MCF 10A (cell line): ENCODE data around the gene SLC4A1AP. TPM values are rescaled to one million over a fixed set of nuclear protein-coding genes. Genes with fewer than 3 reads are reported as not detected.

Experiments used
- BruUV-seq: library from RNA; stranded (reverse); fragments of 400-500 nt; replicated peaks from 2 replicates; lab custom pipeline; 2021; lab: Mats Ljungman, UMichigan
- CTCF ChIA-PET: fragments of 300-600 bp; sonication (Branson Sonifier 250); formaldehyde crosslinking; extraction: SDS; loops from one replicate; lab custom pipeline; 2021; ENCODE audit warnings: antibody characterized with exemption, inconsistent platforms; lab: Yijun Ruan, JAX
- POLR2A ChIA-PET: fragments of 300-600, 350-650 bp; sonication (Branson Sonifier 250); formaldehyde crosslinking; extraction: SDS; loops from one replicate; lab custom pipeline; 2020; ENCODE audit warnings: antibody characterized with exemption, inconsistent platforms; lab: Yijun Ruan, JAX
- DNase-seq: peaks from one replicate; pipeline ENCODE4 v3.0.0-alpha.2; 2018; ENCODE audit not compliant: unreplicated experiment
- H3K27ac Mint-ChIP-seq: one replicate; pipeline ENCODE4 v1.8.0; 2022; ENCODE audit warnings: mild to moderate bottlenecking, low read depth, mixed read lengths; ENCODE audit not compliant: unreplicated experiment
- H3K27me3 Mint-ChIP-seq: one replicate; pipeline ENCODE4 v1.8.0; 2022; ENCODE audit warnings: mixed read lengths; ENCODE audit not compliant: insufficient read depth, unreplicated experiment
- H3K36me3 Mint-ChIP-seq: one replicate; pipeline ENCODE4 v1.8.0; 2022; ENCODE audit warnings: mild to moderate bottlenecking, moderate library complexity, mixed read lengths; ENCODE audit not compliant: insufficient read depth, unreplicated experiment
- H3K4me1 Mint-ChIP-seq: one replicate; pipeline ENCODE4 v1.8.0; 2022; ENCODE audit warnings: mixed read lengths; ENCODE audit not compliant: insufficient read depth, unreplicated experiment
- H3K4me3 Mint-ChIP-seq: one replicate; pipeline ENCODE4 v1.8.0; 2022; ENCODE audit warnings: mild to moderate bottlenecking, moderate library complexity, mixed read lengths; ENCODE audit not compliant: unreplicated experiment
- H3K9me3 Mint-ChIP-seq: one replicate; pipeline ENCODE4 v1.8.0; 2022; ENCODE audit warnings: mixed read lengths; ENCODE audit not compliant: unreplicated experiment
- intact Hi-C: fragments of 100-400 bp; cut with micrococcal nuclease; formaldehyde crosslinking; loops from 2 replicates; pipeline ENCODE4 v1.14.1; 2022
- total RNA-seq: library from RNA; stranded (reverse); gene quantifications from 2 replicates; pipeline ENCODE4 v1.2.3, GENCODE V29; 2022
- TF ChIP-seq, protein P1 (sequence below): fragments of 200-600 bp; IDR thresholded peaks from one replicate; pipeline ENCODE4 v1.8.0; 2022; ENCODE audit warnings: antibody characterized with exemption, mild to moderate bottlenecking; ENCODE audit not compliant: unreplicated experiment

SLC4A1AP gene
- total RNA-seq, 1 experiment from 2014 or later, result 24.3 TPM

DNA sequence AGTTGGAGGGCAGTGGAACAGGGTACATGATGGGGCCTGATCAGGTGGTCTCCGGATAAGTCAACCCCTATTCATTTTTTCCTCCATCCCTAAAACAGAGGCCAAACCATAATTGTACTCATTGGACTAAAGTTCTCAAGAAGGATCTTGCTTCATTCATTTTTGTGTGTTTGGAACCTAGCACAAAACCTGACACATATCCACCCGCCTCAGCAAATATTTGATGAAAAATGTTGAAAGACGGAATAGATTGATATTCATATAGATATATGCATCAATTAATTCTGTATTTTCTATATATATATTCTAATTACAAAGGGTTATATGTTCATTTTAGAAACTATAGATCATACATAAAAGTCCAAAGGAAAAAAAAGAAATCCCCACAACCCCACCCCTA is 21.9 kb downstream of the SLC4A1AP start:
- H3K4me1 Mint-ChIP-seq, result peaks cover 43% of the 10 kb centered on the region
- no peak for DNase-seq
- ChIA-PET CTCF (no interaction called here), POLR2A (no interaction called here)
- intact Hi-C loops, result no loop called here
- no peaks in the 10 kb centered on the region for H3K9me3 Mint-ChIP-seq
- H3K27me3 Mint-ChIP-seq, result no peaks in the 10 kb centered on the region
- BruUV-seq, result no TSS peak
- TF ChIP-seq, protein P1, sequence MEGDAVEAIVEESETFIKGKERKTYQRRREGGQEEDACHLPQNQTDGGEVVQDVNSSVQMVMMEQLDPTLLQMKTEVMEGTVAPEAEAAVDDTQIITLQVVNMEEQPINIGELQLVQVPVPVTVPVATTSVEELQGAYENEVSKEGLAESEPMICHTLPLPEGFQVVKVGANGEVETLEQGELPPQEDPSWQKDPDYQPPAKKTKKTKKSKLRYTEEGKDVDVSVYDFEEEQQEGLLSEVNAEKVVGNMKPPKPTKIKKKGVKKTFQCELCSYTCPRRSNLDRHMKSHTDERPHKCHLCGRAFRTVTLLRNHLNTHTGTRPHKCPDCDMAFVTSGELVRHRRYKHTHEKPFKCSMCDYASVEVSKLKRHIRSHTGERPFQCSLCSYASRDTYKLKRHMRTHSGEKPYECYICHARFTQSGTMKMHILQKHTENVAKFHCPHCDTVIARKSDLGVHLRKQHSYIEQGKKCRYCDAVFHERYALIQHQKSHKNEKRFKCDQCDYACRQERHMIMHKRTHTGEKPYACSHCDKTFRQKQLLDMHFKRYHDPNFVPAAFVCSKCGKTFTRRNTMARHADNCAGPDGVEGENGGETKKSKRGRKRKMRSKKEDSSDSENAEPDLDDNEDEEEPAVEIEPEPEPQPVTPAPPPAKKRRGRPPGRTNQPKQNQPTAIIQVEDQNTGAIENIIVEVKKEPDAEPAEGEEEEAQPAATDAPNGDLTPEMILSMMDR, result no peak
- no peak overlapping the region for H3K27ac Mint-ChIP-seq
- H3K36me3 Mint-ChIP-seq, result peaks cover 52% of the 10 kb centered on the region
- H3K4me3 Mint-ChIP-seq, result no peak overlapping the region

DNA sequence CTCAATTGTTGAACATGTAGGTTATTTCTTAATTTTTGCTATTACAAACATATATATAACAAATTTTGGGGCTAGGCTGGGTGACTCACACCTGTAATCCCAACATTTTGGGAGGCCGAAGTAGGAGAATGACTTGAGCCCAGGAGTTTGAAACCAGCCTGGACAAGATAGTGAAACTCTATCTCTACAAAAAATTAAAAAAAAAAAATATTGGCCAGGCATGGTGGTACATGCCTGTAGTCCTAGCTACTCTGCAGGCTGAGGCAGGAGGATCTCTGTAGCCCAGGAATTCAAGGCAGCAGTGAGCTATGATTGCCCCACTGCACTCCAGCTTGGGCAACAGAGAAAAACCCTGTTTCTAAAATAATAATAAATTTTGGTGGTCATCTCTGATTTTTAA is 23.5 kb downstream of the SLC4A1AP start:
- intact Hi-C loops, result no loop called here
- CTCF ChIA-PET, result interaction anchor here (0.6 kb wide), 1 partner anchor 1042 kb away, joined by 5 read pairs; no protein-coding TSS in a partner anchor
- no peak for DNase-seq

DNA sequence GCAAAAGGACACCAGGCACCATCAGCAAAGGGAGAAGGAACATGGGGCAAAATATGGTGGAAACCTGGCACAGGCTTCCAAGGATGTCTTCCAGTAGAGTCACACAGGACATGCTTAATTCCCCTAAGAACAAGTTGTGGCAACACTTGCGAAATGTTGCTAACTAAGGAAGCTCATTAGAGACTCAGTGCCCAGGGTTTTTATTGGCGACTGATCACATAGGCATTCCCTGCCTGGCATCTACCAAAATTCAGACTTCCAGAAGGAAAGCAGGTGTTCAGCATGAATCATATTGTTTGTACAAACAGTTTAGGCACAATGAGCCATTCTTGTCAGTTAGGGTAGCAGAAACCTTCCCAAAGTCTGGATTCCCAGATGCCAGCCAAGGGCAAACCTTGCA is 25.7 kb downstream of the SLC4A1AP start:
- Mint-ChIP-seq H3K27me3 (no peaks in the 10 kb centered on the region), H3K27ac (no peak overlapping the region), H3K9me3 (no peaks in the 10 kb centered on the region), H3K4me3 (no peak overlapping the region), H3K36me3 (peaks cover 60% of the 10 kb centered on the region), H3K4me1 (peaks cover 19% of the 10 kb centered on the region)
- BruUV-seq, result no TSS peak
- intact Hi-C loops, result no loop called here
- ChIA-PET POLR2A (interaction anchor here (0.8 to 4.1 kb wide), 6 partner anchors 14 to 307 kb away, joined by 3 to 18 read pairs (median 4); no protein-coding TSS in a partner anchor), CTCF (interaction anchor here (1.2 to 1.4 kb wide), 3 partner anchors 12 to 707 kb away, joined by 3 to 6 read pairs (median 5); no protein-coding TSS in a partner anchor)
- TF ChIP-seq, protein P1, result no peak
- DNase-seq, result peak; percentile 70

More for the DNA sequence above, 23.5 kb downstream of the SLC4A1AP start:
- peaks cover 28% of the 10 kb centered on the region for H3K4me1 Mint-ChIP-seq
- H3K36me3 Mint-ChIP-seq, result peaks cover 60% of the 10 kb centered on the region
- no peaks in the 10 kb centered on the region for H3K27me3 Mint-ChIP-seq
- H3K9me3 Mint-ChIP-seq, result no peaks in the 10 kb centered on the region
- TF ChIP-seq, protein P1, result no peak
- no peak overlapping the region for H3K27ac Mint-ChIP-seq
- no TSS peak for BruUV-seq
- H3K4me3 Mint-ChIP-seq, result no peak overlapping the region
- POLR2A ChIA-PET, result interaction anchor here (0.6 to 4.1 kb wide), 4 partner anchors 18 to 589 kb away, joined by 3 to 18 read pairs (median 3); partner anchors contain the start of genes SLC4A1AP and SUPT7L

DNA sequence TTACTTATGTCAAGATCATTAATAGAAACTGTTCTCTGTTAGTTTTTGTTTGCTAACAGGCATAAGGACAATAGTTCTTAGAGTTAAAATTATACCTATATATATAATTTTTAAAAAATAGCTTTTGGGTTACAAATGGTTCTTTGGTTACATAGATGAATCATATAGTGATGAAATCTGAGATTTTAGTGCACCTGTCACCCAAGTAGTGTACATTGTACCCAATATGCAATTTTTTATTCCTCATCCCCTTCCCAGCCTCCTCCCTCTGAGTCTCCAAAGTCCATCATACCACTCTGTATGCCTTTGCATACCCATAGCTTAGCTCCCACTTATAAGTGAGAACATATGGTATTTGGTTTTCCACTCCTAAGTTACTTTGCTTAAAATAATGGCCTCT is 26.4 kb downstream of the SLC4A1AP start:
- intact Hi-C loops, result no loop called here
- ChIA-PET POLR2A (interaction anchor here (0.6 to 4.1 kb wide), 7 partner anchors 13 to 1087 kb away, joined by 3 to 18 read pairs (median 3); no protein-coding TSS in a partner anchor), CTCF (interaction anchor here (1.2 to 1.4 kb wide), 3 partner anchors 12 to 706 kb away, joined by 3 to 6 read pairs (median 5); no protein-coding TSS in a partner anchor)
- peaks cover 60% of the 10 kb centered on the region for H3K36me3 Mint-ChIP-seq
- H3K27ac Mint-ChIP-seq, result no peak overlapping the region
- no TSS peak for BruUV-seq
- TF ChIP-seq, protein P1, result no peak
- H3K4me1 Mint-ChIP-seq, result peaks cover 14% of the 10 kb centered on the region
- H3K27me3 Mint-ChIP-seq, result no peaks in the 10 kb centered on the region
- H3K9me3 Mint-ChIP-seq, result no peaks in the 10 kb centered on the region
- no peak for DNase-seq
- H3K4me3 Mint-ChIP-seq, result no peak overlapping the region
